ENCODE measurements around the gene TMEM115. TPM values are rescaled to one million over a fixed set of nuclear protein-coding genes. Genes with fewer than 3 reads are reported as not detected.
"Not testable (repeated sequence)": the region's sequence is repeated elsewhere in the genome, so short reads cannot be mapped to it uniquely, and the experiment has no call there.

TMEM115 gene
- total RNA-seq, 4 donors from 2014 or later = 24.2 to 41.6 (median 30.6) TPM

GRCh38 chr3:50317300-50317699 lies 42.0 kb downstream of the TMEM115 start:
- WGBS, 2 donors = 40 to 71% methylated on average over 1 of the region's 6 CpGs
- Histone ChIP-seq H3K9me3 (no peaks in the 10 kb centered on the region), H3K4me1 (peaks cover 51 to 90% (median 56%) of the 10 kb centered on the region in 3 donors), H3K27me3 (no peaks in the 10 kb centered on the region), H3K4me3 (peak overlapping the region in 2 of 4 donors; percentile 19 to 91), H3K27ac (peak overlapping the region; percentile 93 to 98 (median 96)), H3K36me3 (peaks cover 0 to 39% (median 11%) of the 10 kb centered on the region in 3 donors)
- DNase-seq = no peak
- intact Hi-C loops (cut with DNase I) = no loop called here
- no peak for TF ChIP-seq POLR2A (IDR thresholded peaks at IDR 0.05)

- peak overlapping the region in 2 of 4 donors; percentile 6 to 19 for H3K4me3 ChIP-seq
- WGBS, 2 donors = 27 to 38% methylated on average over 2 to 4 of the region's 9 CpGs
- H3K36me3 ChIP-seq = peaks cover 0 to 39% (median 11%) of the 10 kb centered on the region in 3 donors
- no peaks in the 10 kb centered on the region for H3K9me3 ChIP-seq
- DNase-seq = no peak
- intact Hi-C loops (cut with DNase I) = no loop called here
- TF ChIP-seq, protein P1, sequence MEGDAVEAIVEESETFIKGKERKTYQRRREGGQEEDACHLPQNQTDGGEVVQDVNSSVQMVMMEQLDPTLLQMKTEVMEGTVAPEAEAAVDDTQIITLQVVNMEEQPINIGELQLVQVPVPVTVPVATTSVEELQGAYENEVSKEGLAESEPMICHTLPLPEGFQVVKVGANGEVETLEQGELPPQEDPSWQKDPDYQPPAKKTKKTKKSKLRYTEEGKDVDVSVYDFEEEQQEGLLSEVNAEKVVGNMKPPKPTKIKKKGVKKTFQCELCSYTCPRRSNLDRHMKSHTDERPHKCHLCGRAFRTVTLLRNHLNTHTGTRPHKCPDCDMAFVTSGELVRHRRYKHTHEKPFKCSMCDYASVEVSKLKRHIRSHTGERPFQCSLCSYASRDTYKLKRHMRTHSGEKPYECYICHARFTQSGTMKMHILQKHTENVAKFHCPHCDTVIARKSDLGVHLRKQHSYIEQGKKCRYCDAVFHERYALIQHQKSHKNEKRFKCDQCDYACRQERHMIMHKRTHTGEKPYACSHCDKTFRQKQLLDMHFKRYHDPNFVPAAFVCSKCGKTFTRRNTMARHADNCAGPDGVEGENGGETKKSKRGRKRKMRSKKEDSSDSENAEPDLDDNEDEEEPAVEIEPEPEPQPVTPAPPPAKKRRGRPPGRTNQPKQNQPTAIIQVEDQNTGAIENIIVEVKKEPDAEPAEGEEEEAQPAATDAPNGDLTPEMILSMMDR (IDR thresholded peaks at IDR 0.05) = peak in 1 of 6 experiments; percentile 16
- peak in 3 of 4 donors; percentile 60 to 73 (median 64) for TF ChIP-seq POLR2A (IDR thresholded peaks at IDR 0.05)
- H3K27ac ChIP-seq = peak overlapping the region; percentile 93 to 98 (median 96)
- H3K27me3 ChIP-seq = no peaks in the 10 kb centered on the region
- peaks cover 46 to 90% (median 51%) of the 10 kb centered on the region in 3 donors for H3K4me1 ChIP-seq
Observed at GRCh38 chr3:50316657-50317242, 42.6 kb downstream of the TMEM115 start.

DNA sequence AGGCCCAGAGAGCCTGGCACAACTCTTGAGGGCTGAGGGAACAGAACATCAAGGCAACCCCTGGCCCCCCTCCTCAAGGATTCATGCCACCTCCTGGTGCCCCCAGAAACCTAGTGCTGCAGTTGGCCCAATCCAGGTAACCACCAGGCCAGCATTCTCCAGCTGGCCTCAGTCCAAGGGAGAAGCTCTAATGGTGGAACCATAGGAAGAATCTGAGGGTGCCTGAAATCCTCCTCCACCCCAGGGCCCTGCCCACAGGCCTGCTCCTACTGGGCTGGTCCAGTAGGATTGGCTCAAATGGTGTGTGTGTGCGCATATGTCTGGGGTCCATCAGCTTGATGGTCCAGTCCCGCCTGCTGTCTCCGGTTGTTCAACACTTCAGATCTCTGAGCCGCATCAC lies 44.5 kb downstream of the TMEM115 start:
- Histone ChIP-seq H3K9me3 (no peaks in the 10 kb centered on the region), H3K4me1 (peaks cover 36 to 88% (median 42%) of the 10 kb centered on the region in 3 donors), H3K36me3 (peaks cover 0 to 35% (median 11%) of the 10 kb centered on the region in 3 donors), H3K4me3 (no peak overlapping the region), H3K27ac (peak overlapping the region; percentile 0 to 98 (median 44)), H3K27me3 (no peaks in the 10 kb centered on the region)
- WGBS, 2 donors = 93 to 96% methylated on average over 4 of the region's 4 CpGs
- DNase-seq = no peak
- intact Hi-C loops (cut with DNase I) = no loop called here
- no peak for TF ChIP-seq POLR2A (IDR thresholded peaks at IDR 0.05)
- TF ChIP-seq, protein P1 (IDR thresholded peaks at IDR 0.05) = no peak

DNA sequence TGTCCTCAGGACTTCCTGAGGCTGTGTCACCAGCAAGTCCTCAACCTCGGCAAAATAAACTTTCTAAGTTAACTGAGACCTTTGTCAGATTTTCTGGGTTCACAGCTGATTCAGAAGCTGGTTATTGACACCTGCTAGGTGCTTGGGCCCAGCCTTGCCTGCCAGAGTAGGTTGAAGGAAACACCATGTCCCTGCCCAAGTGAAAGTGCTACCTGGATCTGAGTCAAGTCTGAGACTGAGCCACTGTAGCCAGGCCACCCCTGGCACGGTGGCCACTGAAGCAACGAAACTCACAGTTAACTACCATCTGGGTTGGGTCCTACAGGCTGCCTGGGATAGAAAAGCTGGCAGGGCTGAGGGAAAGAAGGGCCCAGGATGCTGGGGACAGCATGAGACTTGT lies 45.0 kb downstream of the TMEM115 start:
- H3K4me3 ChIP-seq = no peak overlapping the region
- no peaks in the 10 kb centered on the region for H3K9me3 ChIP-seq
- no peak for TF ChIP-seq POLR2A (IDR thresholded peaks at IDR 0.05)
- TF ChIP-seq, protein P1 (IDR thresholded peaks at IDR 0.05) = no peak
- intact Hi-C loops (cut with DNase I) = no loop called here
- WGBS, 2 donors = 73 to 75% methylated on average over 1 of the region's 3 CpGs
- H3K4me1 ChIP-seq = peaks cover 31 to 88% (median 38%) of the 10 kb centered on the region in 3 donors
- no peaks in the 10 kb centered on the region for H3K27me3 ChIP-seq
- peak overlapping the region; percentile 0 to 98 (median 44) for H3K27ac ChIP-seq
- peaks cover 0 to 30% (median 11%) of the 10 kb centered on the region in 3 donors for H3K36me3 ChIP-seq
- no peak for DNase-seq

- H3K4me3 ChIP-seq = not testable (repeated sequence)
Observed at GRCh38 chr3:50312041-50312440, 47.3 kb downstream of the TMEM115 start.

More at GRCh38 chr3:50312041-50312440, 47.3 kb downstream of the TMEM115 start:
- H3K27ac ChIP-seq; H3K9me3 ChIP-seq; H3K36me3 ChIP-seq; H3K27me3 ChIP-seq; DNase-seq; intact Hi-C loops (cut with DNase I): not testable (repeated sequence)
- H3K4me1 ChIP-seq = peaks cover 8 to 65% (median 15%) of the 10 kb centered on the region in 3 donors
- WGBS, 2 donors = no CpG with 5 or more reads among the region's 32 CpGs

Other genes starting within 250 kb of the TMEM115 start
- gene SEMA3F, start 204.2 kb downstream of the TMEM115 start, total RNA-seq = 100 to 1,000 TPM in 3 of 4 donors, 10 to 100 TPM in 1; 56.8 to 146 (median 109) TPM
- gene GNAT1, start 167.9 kb downstream of the TMEM115 start, total RNA-seq = not detected
- not detected for gene SLC38A3, start 154.2 kb downstream of the TMEM115 start, total RNA-seq
- 100 to 1,000 TPM in 2 of 4 donors, 10 to 100 TPM in 2; 39.8 to 122 (median 76.5) TPM for gene GNAI2, start 123.3 kb downstream of the TMEM115 start, total RNA-seq
- 1 to 10 TPM in 3 of 4 donors, under 1 TPM in 1; 0.70 to 8.2 (median 2.4) TPM for gene SEMA3B, start 90.4 kb downstream of the TMEM115 start, total RNA-seq
- gene LSMEM2, start 80.4 kb downstream of the TMEM115 start, total RNA-seq = not detected
- gene IFRD2, start 67.1 kb downstream of the TMEM115 start, total RNA-seq = 100 to 1,000 TPM in 1 of 4 donors, 10 to 100 TPM in 3; 49.0 to 100 (median 72.9) TPM
- gene HYAL3, start 60.1 kb downstream of the TMEM115 start, total RNA-seq = 1 to 10 TPM; 5.3 to 7.9 (median 5.8) TPM
- gene NAA80, start 60.1 kb downstream of the TMEM115 start, total RNA-seq = 10 to 100 TPM in 1 of 4 donors, 1 to 10 TPM in 3; 6.0 to 16.2 (median 7.7) TPM
- gene HYAL1, start 55.9 kb downstream of the TMEM115 start, total RNA-seq = 1 to 10 TPM; 1.8 to 8.9 (median 4.8) TPM
- 10 to 100 TPM; 36.7 to 68.9 (median 51.5) TPM for gene HYAL2, start 36.8 kb downstream of the TMEM115 start, total RNA-seq
- 10 to 100 TPM; 16.0 to 42.9 (median 27.4) TPM for gene TUSC2, start 31.3 kb downstream of the TMEM115 start, total RNA-seq
- 10 to 100 TPM; 11.9 to 31.7 (median 24.9) TPM for gene RASSF1, start 18.7 kb downstream of the TMEM115 start, total RNA-seq
- gene ZMYND10, start 13.8 kb downstream of the TMEM115 start, total RNA-seq = 1 to 10 TPM in 1 of 4 donors, not detected in 3; 1.1 TPM
- gene NPRL2, start 8.7 kb downstream of the TMEM115 start, total RNA-seq = 10 to 100 TPM; 10.4 to 21.2 (median 16.1) TPM
- 10 to 100 TPM; 18.1 to 21.9 (median 20.5) TPM for gene CYB561D2, start 8.7 kb downstream of the TMEM115 start, total RNA-seq
- under 1 TPM in 3 of 4 donors, not detected in 1; 0.18 to 0.57 (median 0.35) TPM for gene CACNA2D2, start 144.1 kb upstream of the TMEM115 start, total RNA-seq
- 1 to 10 TPM in 2 of 4 donors, under 1 TPM in 2; 0.15 to 3.2 (median 1.2) TPM for gene C3orf18, start 208.2 kb upstream of the TMEM115 start, total RNA-seq
- gene HEMK1, start 210.0 kb upstream of the TMEM115 start, total RNA-seq = 10 to 100 TPM in 1 of 4 donors, 1 to 10 TPM in 3; 4.4 to 11.8 (median 4.9) TPM